Upper lobe of left lung (tissue), 6 donors: ENCODE measurements around the gene GRIK4. TPM values are rescaled to one million over a fixed set of nuclear protein-coding genes. Genes with fewer than 3 reads are reported as not detected.

Experiments
- ATAC-seq, 2 donors: fragments of 200-7000 bp; cut with Tn5 transposase; one replicate each; pipeline ENCODE4 v1.9.1; 2022; ENCODE audit warnings: mild to moderate bottlenecking in 2 of 2, moderate library complexity in 2 of 2; ENCODE audit not compliant: low FRiP score in 2 of 2
- DNase-seq, 2 donors: peaks; one replicate each; pipeline ENCODE4 v3.0.0-alpha.2; 2019 to 2020
- H3K27ac ChIP-seq, 4 donors: fragments of 200-600 bp; sonication (generic); one replicate each; pipeline ENCODE4 v1.5.1; 2016 to 2019
- H3K27me3 ChIP-seq, 4 donors: fragments of 200-600 bp; sonication (generic); one replicate each; pipeline ENCODE4 v1.5.1; 2017 to 2019
- H3K36me3 ChIP-seq, 4 donors: fragments of 200-600 bp; sonication (generic); one replicate each; pipeline ENCODE4 v1.5.1; 2016 to 2019
- H3K4me1 ChIP-seq, 4 donors: fragments of 200-600 bp; sonication (generic); one replicate each; pipeline ENCODE4 v1.5.1; 2018 to 2019
- H3K4me3 ChIP-seq, 4 donors: fragments of 200-600 bp; sonication (generic); one replicate each; pipeline ENCODE4 v1.5.1; 2017 to 2019; ENCODE audit warnings: mild to moderate bottlenecking in 2 of 4, moderate library complexity in 1 of 4
- H3K9me3 ChIP-seq, 4 donors: fragments of 200-600 bp; sonication (generic); one replicate each; pipeline ENCODE4 v1.5.1; 2018 to 2019
- CTCF ChIP-seq, 6 experiments: fragments of 450-650 bp in 4 of 6; fragments of 200-600 bp in 2 of 6; sonication (generic) in 2 of 6; IDR thresholded peaks; one replicate each; pipeline ENCODE4 v1.5.1; 2016 to 2019; ENCODE audit warnings: antibody characterized with exemption in 6 of 6
- EP300 ChIP-seq, 4 donors: sonication (generic); formaldehyde crosslinking; IDR thresholded peaks; one replicate each; pipeline ENCODE4 v1.5.1; 2017; ENCODE audit warnings: antibody characterized with exemption in 4 of 4, control low read depth in 2 of 4
- POLR2A ChIP-seq, 4 donors: fragments of 450-650 bp; IDR thresholded peaks; one replicate each; pipeline ENCODE4 v1.5.1; 2016 to 2017; ENCODE audit warnings: antibody characterized with exemption in 4 of 4, mild to moderate bottlenecking in 2 of 4
- POLR2AphosphoS5 ChIP-seq, 2 donors: sonication (generic); formaldehyde crosslinking; IDR thresholded peaks; one replicate each; pipeline ENCODE4 v1.5.1; 2017; ENCODE audit warnings: antibody characterized with exemption in 2 of 2
- WGBS, 2 donors: methylation state at CpG; one replicate each; pipeline ENCODE4 v1.1.5; 2017 to 2018; 5-methylcytosine and 5-hydroxymethylcytosine counted together
- total RNA-seq, 6 donors: library from RNA; depleted of rRNA in 4 of 6; stranded (reverse); fragments of >200 nt in 4 of 6; gene quantifications; one replicate each; pipeline versions ENCODE4 v1.1.0 to v1.2.1, GENCODE V29; 2016 to 2021
- donor health status: DM: no; HTN: no; CAD: no; lungs with moderate emphysema.
- donor health status: DM: no; HTN: yes; CAD: no; lungs with severe emphysema.

The GRIK4 gene
- total RNA-seq, 6 donors from 2014 or later, result 0.30 to 8.4 (median 0.78) TPM

- no peaks in the 10 kb centered on the region for H3K9me3 ChIP-seq
- H3K27ac ChIP-seq, result no peak overlapping the region
- no peaks in the 10 kb centered on the region for H3K36me3 ChIP-seq
- 7 to 54% methylated on average over 1 of the region's 1 CpG for WGBS, 2 donors
- no peak overlapping the region for H3K4me3 ChIP-seq
- H3K27me3 ChIP-seq, result no peaks in the 10 kb centered on the region
- ATAC-seq (no peak), DNase-seq (no peak)
- TF ChIP-seq POLR2A (IDR thresholded peaks at IDR 0.05) (no peak), POLR2AphosphoS5 (IDR thresholded peaks at IDR 0.05) (no peak), EP300 (IDR thresholded peaks at IDR 0.05) (no peak), CTCF (IDR thresholded peaks at IDR 0.05) (no peak)
- no peaks in the 10 kb centered on the region for H3K4me1 ChIP-seq
Observed at GRCh38 chr11:120994091-120994859, 482.7 kb downstream of the GRIK4 start.

GRCh38 chr11:120995184-120995583, 483.6 kb downstream of the GRIK4 start:
- TF ChIP-seq POLR2AphosphoS5 (IDR thresholded peaks at IDR 0.05), result no peak
- no peak for TF ChIP-seq EP300 (IDR thresholded peaks at IDR 0.05)
- no peak for TF ChIP-seq POLR2A (IDR thresholded peaks at IDR 0.05)
- no peak for TF ChIP-seq CTCF (IDR thresholded peaks at IDR 0.05)
- Histone ChIP-seq H3K27me3 (no peaks in the 10 kb centered on the region), H3K36me3 (no peaks in the 10 kb centered on the region), H3K4me3 (no peak overlapping the region), H3K4me1 (no peaks in the 10 kb centered on the region), H3K9me3 (no peaks in the 10 kb centered on the region), H3K27ac (no peak overlapping the region)
- WGBS, 2 donors, result 85 to 90% methylated on average over 2 of the region's 2 CpGs
- DNase-seq, result no peak
- ATAC-seq, result no peak

- Histone ChIP-seq H3K4me1 (no peaks in the 10 kb centered on the region), H3K27me3 (no peaks in the 10 kb centered on the region), H3K4me3 (no peak overlapping the region), H3K36me3 (no peaks in the 10 kb centered on the region), H3K9me3 (no peaks in the 10 kb centered on the region), H3K27ac (no peak overlapping the region)
- no peak for TF ChIP-seq POLR2AphosphoS5 (IDR thresholded peaks at IDR 0.05)
- no peak for TF ChIP-seq CTCF (IDR thresholded peaks at IDR 0.05)
- no peak for TF ChIP-seq EP300 (IDR thresholded peaks at IDR 0.05)
- no peak for TF ChIP-seq POLR2A (IDR thresholded peaks at IDR 0.05)
- ATAC-seq, result no peak
- DNase-seq, result no peak
- 97 to 100% methylated on average over 5 of the region's 5 CpGs for WGBS, 2 donors
Observed at GRCh38 chr11:120996973-120997372, 485.4 kb downstream of the GRIK4 start.

GRCh38 chr11:120998581-120998980, 487.0 kb downstream of the GRIK4 start:
- ATAC-seq (no peak), DNase-seq (no peak)
- Histone ChIP-seq H3K4me3 (no peak overlapping the region), H3K27ac (no peak overlapping the region), H3K4me1 (no peaks in the 10 kb centered on the region), H3K27me3 (no peaks in the 10 kb centered on the region), H3K36me3 (no peaks in the 10 kb centered on the region), H3K9me3 (no peaks in the 10 kb centered on the region)
- 87 to 90% methylated on average over 1 of the region's 1 CpG for WGBS, 2 donors
- no peak for TF ChIP-seq CTCF (IDR thresholded peaks at IDR 0.05)
- no peak for TF ChIP-seq POLR2AphosphoS5 (IDR thresholded peaks at IDR 0.05)
- TF ChIP-seq POLR2A (IDR thresholded peaks at IDR 0.05), result no peak
- no peak for TF ChIP-seq EP300 (IDR thresholded peaks at IDR 0.05)
